Calu3 (cell line): ENCODE measurements around the gene SMTNL1. TPM values are rescaled to one million over a fixed set of nuclear protein-coding genes. Genes with fewer than 3 reads are reported as not detected.

Experiments
- BruUV-seq: library from RNA; stranded (reverse); fragments of 400-500 nt; replicated peaks from 2 replicates; lab custom pipeline; 2021; lab: Mats Ljungman, UMichigan
- CTCF ChIA-PET: fragments of 300-600 bp; sonication (Branson Sonifier 250); formaldehyde crosslinking; loops from one replicate; lab custom pipeline; 2022; ENCODE audit warnings: antibody characterized with exemption; lab: Charles Lee
- DNase-seq: peaks from one replicate; pipeline ENCODE4 v3.0.0; 2022
- H3K27ac Mint-ChIP-seq: one replicate; pipeline ENCODE4 v1.8.0; 2022; ENCODE audit warnings: mixed read lengths; ENCODE audit not compliant: unreplicated experiment
- H3K27me3 Mint-ChIP-seq: one replicate; pipeline ENCODE4 v1.8.0; 2022; ENCODE audit warnings: mixed read lengths; ENCODE audit not compliant: unreplicated experiment
- H3K36me3 Mint-ChIP-seq: one replicate; pipeline ENCODE4 v1.8.0; 2022; ENCODE audit warnings: mild to moderate bottlenecking, moderate library complexity, mixed read lengths; ENCODE audit not compliant: insufficient read depth, unreplicated experiment
- H3K4me1 Mint-ChIP-seq: one replicate; pipeline ENCODE4 v1.8.0; 2022; ENCODE audit warnings: mild to moderate bottlenecking, low read depth, mixed read lengths; ENCODE audit not compliant: unreplicated experiment
- H3K4me3 Mint-ChIP-seq: one replicate; pipeline ENCODE4 v1.8.0; 2022; ENCODE audit warnings: mild to moderate bottlenecking, low read depth, moderate library complexity, mixed read lengths; ENCODE audit not compliant: unreplicated experiment
- H3K9me3 Mint-ChIP-seq: one replicate; pipeline ENCODE4 v1.8.0; 2022; ENCODE audit warnings: low read depth, mixed read lengths; ENCODE audit not compliant: unreplicated experiment
- intact Hi-C: fragments of 100-400 bp; cut with micrococcal nuclease; formaldehyde crosslinking; loops from one replicate; pipeline ENCODE4 v1.10.0; 2022; ENCODE audit not compliant: unreplicated experiment
- total RNA-seq: library from RNA; stranded (reverse); gene quantifications from 2 replicates; pipeline ENCODE4 v1.2.3, GENCODE V29; 2022
- TF ChIP-seq, protein P1 (sequence below): fragments of 200-600 bp; IDR thresholded peaks from one replicate; pipeline ENCODE4 v1.8.0; 2022; ENCODE audit warnings: antibody characterized with exemption; ENCODE audit not compliant: unreplicated experiment

The SMTNL1 gene
- total RNA-seq, 1 experiment from 2014 or later, result not detected

DNA sequence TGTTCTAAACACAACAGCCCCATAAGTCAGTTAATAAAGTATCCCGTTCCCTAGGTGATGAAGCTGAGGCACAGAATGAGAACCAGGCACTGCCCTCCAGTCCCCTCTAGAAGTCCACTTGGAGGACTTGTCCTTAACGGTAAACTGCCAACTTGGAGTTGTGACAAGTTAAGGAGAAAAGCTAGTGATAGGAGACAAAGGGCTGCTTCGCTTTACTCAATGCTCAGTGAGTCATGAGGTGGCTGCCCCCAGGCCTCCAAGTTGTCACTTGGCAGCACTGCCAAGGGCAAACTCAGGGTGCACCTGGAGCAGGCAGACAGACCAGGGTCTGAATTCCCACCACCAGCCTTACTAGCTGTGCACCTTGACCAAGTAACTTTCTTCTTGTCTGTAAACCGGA lies 35.4 kb upstream of the SMTNL1 start:
- no peak for DNase-seq
- H3K4me1 Mint-ChIP-seq, result peaks cover 40% of the 10 kb centered on the region
- H3K4me3 Mint-ChIP-seq, result no peak overlapping the region
- H3K27ac Mint-ChIP-seq, result no peak overlapping the region
- CTCF ChIA-PET, result interaction anchor here (0.9 to 2.1 kb wide), 3 partner anchors 8 to 17 kb away, joined by 4 to 11 read pairs (median 5); partner anchors contain the start of gene SLC43A1
- TF ChIP-seq, protein P1, sequence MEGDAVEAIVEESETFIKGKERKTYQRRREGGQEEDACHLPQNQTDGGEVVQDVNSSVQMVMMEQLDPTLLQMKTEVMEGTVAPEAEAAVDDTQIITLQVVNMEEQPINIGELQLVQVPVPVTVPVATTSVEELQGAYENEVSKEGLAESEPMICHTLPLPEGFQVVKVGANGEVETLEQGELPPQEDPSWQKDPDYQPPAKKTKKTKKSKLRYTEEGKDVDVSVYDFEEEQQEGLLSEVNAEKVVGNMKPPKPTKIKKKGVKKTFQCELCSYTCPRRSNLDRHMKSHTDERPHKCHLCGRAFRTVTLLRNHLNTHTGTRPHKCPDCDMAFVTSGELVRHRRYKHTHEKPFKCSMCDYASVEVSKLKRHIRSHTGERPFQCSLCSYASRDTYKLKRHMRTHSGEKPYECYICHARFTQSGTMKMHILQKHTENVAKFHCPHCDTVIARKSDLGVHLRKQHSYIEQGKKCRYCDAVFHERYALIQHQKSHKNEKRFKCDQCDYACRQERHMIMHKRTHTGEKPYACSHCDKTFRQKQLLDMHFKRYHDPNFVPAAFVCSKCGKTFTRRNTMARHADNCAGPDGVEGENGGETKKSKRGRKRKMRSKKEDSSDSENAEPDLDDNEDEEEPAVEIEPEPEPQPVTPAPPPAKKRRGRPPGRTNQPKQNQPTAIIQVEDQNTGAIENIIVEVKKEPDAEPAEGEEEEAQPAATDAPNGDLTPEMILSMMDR, result no peak
- H3K36me3 Mint-ChIP-seq, result peaks cover 19% of the 10 kb centered on the region
- H3K27me3 Mint-ChIP-seq, result no peaks in the 10 kb centered on the region
- intact Hi-C loops, result no loop called here
- H3K9me3 Mint-ChIP-seq, result no peaks in the 10 kb centered on the region
- BruUV-seq, result no TSS peak

DNA sequence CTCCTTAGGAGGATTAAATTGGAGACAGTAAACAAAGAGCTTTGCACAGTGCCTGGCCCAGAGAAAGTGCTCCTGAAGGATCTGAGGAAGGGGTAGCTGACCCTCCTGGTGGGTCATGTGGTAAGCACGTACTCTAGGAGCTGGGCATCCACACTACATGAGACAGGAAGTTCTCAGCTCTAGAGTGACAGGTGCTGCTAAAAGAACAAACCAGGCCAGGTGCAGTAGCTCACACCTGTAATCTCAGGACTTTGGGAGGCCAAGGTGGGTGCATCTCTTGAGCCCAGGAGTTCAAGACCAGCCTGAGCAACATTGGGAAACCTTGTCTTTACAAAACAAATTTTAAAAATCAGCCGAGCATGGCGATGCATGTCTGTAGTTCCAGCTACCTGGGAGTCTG lies 35.0 kb upstream of the SMTNL1 start:
- no peaks in the 10 kb centered on the region for H3K27me3 Mint-ChIP-seq
- DNase-seq, result no peak
- no peak overlapping the region for H3K4me3 Mint-ChIP-seq
- peaks cover 17% of the 10 kb centered on the region for H3K36me3 Mint-ChIP-seq
- H3K9me3 Mint-ChIP-seq, result no peaks in the 10 kb centered on the region
- intact Hi-C loops, result no loop called here
- TF ChIP-seq, protein P1, result no peak
- no peak overlapping the region for H3K27ac Mint-ChIP-seq
- CTCF ChIA-PET, result interaction anchor here (0.9 to 2.1 kb wide), 3 partner anchors 9 to 16 kb away, joined by 4 to 11 read pairs (median 5); partner anchors contain the start of gene SLC43A1
- H3K4me1 Mint-ChIP-seq, result peaks cover 36% of the 10 kb centered on the region
- no TSS peak for BruUV-seq

DNA sequence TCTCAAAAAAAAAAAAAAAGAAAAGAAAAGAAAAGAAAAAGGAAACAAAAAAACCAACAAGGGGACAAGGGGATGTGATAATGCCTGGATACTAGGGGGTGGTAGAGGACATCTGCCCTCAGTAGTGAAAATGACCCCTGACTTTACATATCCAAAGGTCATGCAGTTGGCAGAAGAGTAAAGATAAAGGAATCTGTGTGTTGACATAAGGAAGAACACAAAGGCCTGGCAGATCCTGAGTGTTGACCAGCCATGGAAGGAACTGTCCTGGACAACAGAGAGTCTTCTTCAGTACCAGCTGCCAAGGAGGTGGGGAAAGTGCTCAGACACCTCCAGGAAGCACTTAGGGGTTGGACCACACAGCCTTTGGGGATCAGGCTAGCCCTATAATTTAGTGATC lies 34.5 kb upstream of the SMTNL1 start:
- intact Hi-C loops, result no loop called here
- CTCF ChIA-PET, result interaction anchor here (0.6 to 2.1 kb wide), 2 partner anchors 9 to 12 kb away, joined by 3 to 11 read pairs; no protein-coding TSS in a partner anchor
- no TSS peak for BruUV-seq
- Mint-ChIP-seq H3K4me1 (peaks cover 31% of the 10 kb centered on the region), H3K27ac (no peak overlapping the region), H3K36me3 (peaks cover 13% of the 10 kb centered on the region), H3K4me3 (no peak overlapping the region), H3K9me3 (no peaks in the 10 kb centered on the region), H3K27me3 (no peaks in the 10 kb centered on the region)
- TF ChIP-seq, protein P1, result no peak
- no peak for DNase-seq

DNA sequence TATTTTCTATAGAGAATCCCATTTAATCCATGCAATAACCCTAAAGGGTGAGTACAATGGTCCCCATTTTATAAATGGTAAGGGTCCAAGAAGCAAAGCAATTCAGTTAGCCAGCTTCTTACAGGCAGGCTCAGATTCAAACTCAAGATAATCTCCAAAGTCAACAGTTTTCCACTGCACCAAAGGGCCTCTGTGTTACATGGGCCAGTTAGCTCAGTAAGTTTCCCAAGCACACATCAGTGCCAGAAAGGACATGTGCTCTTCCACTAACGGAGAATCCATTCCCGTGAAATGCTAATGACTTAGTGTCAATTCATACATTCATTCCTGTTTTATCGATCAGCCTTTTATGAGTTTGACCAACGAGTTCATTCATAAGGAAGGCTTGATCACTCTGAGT lies 32.9 kb upstream of the SMTNL1 start:
- Mint-ChIP-seq H3K9me3 (no peaks in the 10 kb centered on the region), H3K4me1 (peaks cover 23% of the 10 kb centered on the region), H3K4me3 (no peak overlapping the region), H3K27ac (no peak overlapping the region), H3K27me3 (no peaks in the 10 kb centered on the region), H3K36me3 (peaks cover 9% of the 10 kb centered on the region)
- BruUV-seq, result no TSS peak
- CTCF ChIA-PET, result no interaction called here
- TF ChIP-seq, protein P1, result no peak
- DNase-seq, result no peak
- intact Hi-C loops, result no loop called here
